ENCODE measurements around the gene HAND2.

Gene HAND2

GRCh38 chr4:173529477-173530325 is at the start of gene HAND2:
Gene HAND2, minus strand, starts transcription at chr4:173530229. Its CDS starts 940 bp downstream, at chr4:173529289.
- no peak for DNase-seq

- no peak for DNase-seq
These were observed 48.9 kb upstream of the HAND2 start for GRCh38 chr4:173578956-173579355.

GRCh38 chr4:173577963-173578362 is 47.9 kb upstream of the HAND2 start:
- DNase-seq: no peak

DNA sequence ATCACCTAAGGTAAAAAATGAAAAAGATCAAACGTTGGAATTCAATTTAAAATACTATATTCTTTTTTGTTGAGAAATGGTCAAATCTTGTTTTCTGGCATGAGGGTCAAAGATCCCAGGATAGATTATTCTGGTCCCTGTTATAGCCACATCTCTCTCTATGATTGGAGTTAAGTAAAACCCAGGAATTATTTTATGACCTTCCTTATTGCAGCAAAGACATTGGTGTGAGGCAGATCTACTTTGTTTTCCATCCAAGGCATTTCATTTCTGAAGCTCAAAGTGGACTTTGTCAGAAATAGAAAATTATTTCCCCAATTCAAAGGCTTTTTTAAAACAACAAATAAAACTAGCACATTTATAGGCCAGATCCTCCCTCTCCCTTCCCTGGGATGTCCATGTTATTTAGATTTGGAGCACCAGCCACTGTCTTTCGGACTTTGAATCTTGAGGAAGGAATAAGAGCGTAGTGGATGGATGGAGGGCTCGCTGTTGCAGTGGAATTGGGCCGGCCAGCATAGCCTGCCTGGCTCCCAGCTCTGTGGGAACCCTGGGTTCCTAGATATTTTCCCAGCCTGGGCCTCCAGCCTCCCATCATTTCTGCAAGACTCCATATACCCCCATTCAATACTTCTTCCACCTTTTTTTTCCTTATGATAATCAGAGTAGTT is 45.6 kb upstream of the HAND2 start:
- DNase-seq: no peak

DNA sequence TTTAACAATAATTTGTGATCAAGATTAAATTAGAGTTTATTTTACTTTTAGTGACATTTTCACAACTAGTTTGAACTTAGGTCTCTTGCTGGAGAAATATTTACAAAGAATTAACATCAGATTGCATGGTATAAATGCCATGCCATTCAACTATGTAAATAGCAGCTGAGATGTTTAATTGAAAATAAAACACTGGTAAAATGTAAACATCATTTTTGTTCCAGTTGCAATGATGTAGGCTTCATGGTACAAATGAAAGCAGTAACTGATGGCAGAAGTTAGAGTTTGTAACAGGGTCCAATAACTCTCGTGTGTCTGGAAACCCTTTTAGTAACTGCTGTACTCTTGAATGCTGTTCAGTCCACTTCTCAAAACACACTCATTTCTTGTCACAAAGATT is 43.7 kb upstream of the HAND2 start:
- DNase-seq: no peak

- no peak for DNase-seq
These were observed 43.3 kb upstream of the HAND2 start for GRCh38 chr4:173573286-173573685.

- DNase-seq: no peak
These were observed 42.6 kb upstream of the HAND2 start for GRCh38 chr4:173572493-173573129.

DNA sequence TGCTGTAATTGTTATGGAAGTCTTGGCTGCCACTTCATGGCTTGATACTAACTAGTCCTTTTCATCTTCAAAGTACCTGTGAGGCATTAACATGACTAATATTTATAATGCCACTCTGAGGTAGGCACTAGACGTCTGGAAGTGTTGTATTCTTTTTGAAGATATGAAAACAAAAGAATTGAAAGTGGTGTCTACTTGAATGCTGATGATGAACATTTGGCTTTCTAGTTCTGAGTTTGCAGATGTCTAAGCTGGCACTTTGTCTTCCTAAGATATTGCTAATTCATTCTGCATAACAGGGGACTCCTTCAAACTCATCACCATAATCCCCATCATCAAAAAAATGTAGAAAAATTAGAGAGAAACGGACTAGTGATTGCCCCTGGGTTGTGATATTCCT is 41.6 kb upstream of the HAND2 start:
- DNase-seq: no peak

DNA sequence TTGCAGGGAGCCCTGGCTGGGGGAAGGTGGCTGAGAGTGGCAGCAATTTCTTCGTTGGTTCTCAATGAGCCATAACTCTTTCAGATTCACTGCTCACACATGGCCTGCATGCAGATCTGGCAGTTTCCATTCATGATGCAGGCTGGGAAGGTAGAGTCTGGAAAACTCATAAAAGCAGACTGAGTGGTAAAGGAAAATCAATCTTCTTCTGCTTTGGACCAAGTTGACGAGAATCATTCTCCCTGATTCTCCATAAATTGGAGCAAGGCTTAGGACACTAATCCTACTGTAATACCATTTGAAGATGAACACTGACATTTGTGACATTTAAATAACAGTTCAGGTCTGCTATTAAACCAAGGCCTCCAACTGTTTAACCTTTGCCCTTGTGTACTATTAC is 35.3 kb upstream of the HAND2 start:
- no peak for DNase-seq

DNA sequence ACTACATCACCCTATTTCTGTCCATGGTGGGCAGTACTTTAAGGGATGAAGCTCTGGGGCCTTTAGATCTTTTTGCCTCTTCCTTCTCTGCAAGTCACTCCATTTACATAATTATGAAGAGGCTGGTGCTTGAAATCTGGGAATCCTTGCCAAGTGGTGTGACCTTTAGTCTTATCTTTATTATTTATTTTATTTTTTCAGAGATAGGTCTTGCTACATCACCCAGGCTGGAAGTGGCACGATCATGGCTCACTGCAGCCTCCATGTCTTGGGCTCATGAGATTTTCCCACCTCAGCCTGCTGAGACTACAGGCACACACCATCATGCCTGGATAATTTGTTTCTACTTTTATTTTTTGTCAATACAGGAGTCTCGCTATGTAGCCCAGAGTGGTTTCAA is 34.4 kb upstream of the HAND2 start:
- no peak for DNase-seq

DNA sequence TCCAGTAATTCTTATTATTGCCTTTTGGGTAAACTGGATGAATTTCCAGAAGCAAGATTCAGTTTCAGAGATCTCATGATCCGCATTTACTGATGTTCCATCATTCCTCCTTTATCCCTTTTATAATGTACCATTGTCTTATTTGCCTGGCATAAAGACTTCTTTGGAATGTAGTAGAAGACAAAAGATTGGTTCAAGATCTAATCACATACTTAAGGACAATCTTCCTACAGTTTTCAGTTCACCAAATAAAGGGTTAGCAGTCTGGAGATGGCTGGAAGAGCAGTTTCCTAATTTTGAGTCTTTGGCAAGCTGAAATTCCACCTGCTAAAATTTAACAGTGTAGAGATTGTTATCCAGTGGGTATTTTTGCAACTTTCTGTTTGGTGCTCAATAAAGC is 30.9 kb upstream of the HAND2 start:
- DNase-seq: no peak

DNA sequence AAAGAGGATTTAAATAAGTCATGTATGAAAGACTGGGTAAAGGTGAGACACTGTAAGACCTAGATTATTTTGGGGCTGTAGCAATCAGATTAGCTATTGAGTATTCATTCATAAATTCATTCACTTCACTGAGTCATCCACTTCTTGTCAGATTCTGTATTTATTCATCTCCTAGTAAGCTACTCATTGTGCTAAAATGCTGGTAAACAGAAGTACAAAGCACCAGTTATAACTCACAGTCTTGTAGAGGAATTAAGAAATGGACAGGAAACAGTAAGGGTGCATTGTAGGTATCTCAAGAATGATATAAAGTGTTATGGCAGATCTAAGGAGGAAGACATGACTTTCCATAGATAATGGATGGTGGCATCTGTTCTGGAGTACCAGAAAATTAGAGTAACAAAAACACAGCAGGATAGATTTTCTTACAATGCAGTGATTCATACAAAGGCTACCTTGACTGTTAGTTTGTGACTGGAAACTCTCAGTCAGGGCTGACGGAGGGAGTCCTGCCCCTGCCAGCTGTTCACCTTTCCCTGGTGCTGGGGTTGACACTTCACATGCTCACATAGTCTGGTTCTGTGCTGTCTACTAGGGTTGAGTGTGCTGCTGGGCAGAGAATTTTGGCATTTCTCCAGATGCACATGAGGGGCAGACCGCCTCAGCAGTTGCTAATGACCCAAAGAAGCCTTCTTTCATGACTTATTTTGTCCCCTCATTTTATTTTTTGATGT is 26.5 kb upstream of the HAND2 start:
- DNase-seq: no peak

- no peak for DNase-seq
These were observed 17.9 kb upstream of the HAND2 start for GRCh38 chr4:173547889-173548288.

DNA sequence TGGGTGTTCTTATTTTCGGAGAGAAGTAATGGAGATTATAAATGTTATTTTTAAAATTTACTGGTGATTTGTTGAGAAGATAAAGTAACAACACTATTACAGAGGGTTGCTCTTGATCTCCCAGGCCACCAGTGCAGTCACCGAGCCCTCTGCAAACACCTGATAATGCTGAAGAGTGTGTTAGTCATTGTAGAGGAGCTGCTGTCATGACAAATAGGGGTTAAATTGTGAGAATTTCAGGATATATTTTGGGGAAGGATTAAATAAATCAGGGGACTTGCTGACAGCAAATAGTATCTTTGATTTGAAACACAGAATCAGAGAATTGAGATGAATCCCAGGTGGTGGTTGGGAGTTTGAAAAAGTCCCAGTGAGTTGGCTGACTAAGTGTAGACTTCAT is 16.7 kb upstream of the HAND2 start:
- no peak for DNase-seq

- DNase-seq: no peak
These were observed 15.4 kb upstream of the HAND2 start for GRCh38 chr4:173545440-173545839.

- DNase-seq: no peak
These were observed 13.2 kb upstream of the HAND2 start for GRCh38 chr4:173543266-173543665.

- no peak for DNase-seq
These were observed 10.0 kb upstream of the HAND2 start for GRCh38 chr4:173539986-173540385.

DNA sequence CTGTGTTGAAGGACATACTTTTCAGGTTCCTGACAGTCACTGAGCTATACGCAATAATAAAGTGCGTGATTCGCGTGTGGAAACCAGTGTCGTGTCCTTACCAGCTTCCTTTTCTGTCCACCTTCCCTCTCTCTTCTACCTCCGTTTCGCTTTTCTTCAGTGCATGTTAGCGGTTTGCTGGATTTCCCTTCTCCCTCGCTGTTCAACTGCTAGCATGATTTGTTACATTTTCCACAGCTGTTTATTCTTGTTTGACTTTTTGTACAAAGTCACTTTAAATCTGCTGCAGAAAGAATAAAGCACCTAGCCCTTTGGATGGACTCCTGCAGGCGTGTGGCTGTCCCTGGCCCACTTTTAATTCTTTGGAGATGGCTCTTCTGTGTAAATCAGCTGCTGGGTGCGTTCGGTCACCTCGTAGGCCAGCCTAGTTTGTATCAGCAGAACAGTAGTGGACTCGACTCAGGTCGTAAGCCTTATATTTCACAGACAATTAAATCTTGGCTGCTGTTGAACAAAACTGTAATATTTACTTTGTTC is 8.9 kb upstream of the HAND2 start:
- DNase-seq: no peak

GRCh38 chr4:173538148-173538908 is 8.3 kb upstream of the HAND2 start:
- DNase-seq: no peak

GRCh38 chr4:173537613-173538147 is 7.7 kb upstream of the HAND2 start:
- no peak for DNase-seq

- DNase-seq: no peak
These were observed 6.9 kb upstream of the HAND2 start for GRCh38 chr4:173536808-173537429.
